ENCODE data around the gene ERGIC3. TPM values are rescaled to one million over a fixed set of nuclear protein-coding genes. Genes with fewer than 3 reads are reported as not detected.

Gene ERGIC3
- total and polyA plus RNA-seq, 10 of the 15 experiments (the other 5 are each of a cell fraction or from before 2014, with no cell fraction given), result 90.4 to 210 (median 139) TPM

GRCh38 chr20:35518955-35519354, 22.9 kb upstream of the ERGIC3 start (continued):
- TF ChIP-seq ATF7 (IDR thresholded peaks at IDR 0.05; ENCODE audit: low read depth) (no peak), IRF4 (IDR thresholded peaks at IDR 0.05; ENCODE audit: low read depth, low read length) (no peak)

- H4K20me1 ChIP-seq (ENCODE audit: control insufficient read depth, insufficient read depth), result no peaks in the 10 kb centered on the region; the same call in 1 of the 2 replicates
- ATAC-seq (peak; percentile 84), FAIRE-seq (peak; percentile 59), DNase-seq (ENCODE audit: low read depth, low spot score) (no peak)
- H3K9ac ChIP-seq (ENCODE audit: control insufficient read depth, insufficient read depth, low read length), result no peak overlapping the region
- in situ Hi-C loops (cut with MboI) (no loop called here), intact Hi-C loops (cut with micrococcal nuclease; ENCODE audit: unreplicated experiment) (loop anchor here (5.0 kb wide), 1 partner anchor 61 kb away; no protein-coding TSS in a partner anchor)
- WGBS (ENCODE audit: insufficient coverage, insufficient replicate concordance, low lambda C conversion rate, missing lambda C conversion rate), result 55% methylated on average over 6 of the region's 6 CpGs
- H3K9me3 ChIP-seq (replicated peaks; ENCODE audit: control insufficient read depth, insufficient read depth, low read length), result no peaks in the 10 kb centered on the region
- ChIA-PET RAD21 (ENCODE audit: unreplicated experiment) (no interaction called here), SMC1A (ENCODE audit: uncharacterized antibody, unreplicated experiment) (no interaction called here), POLR2A (no interaction called here), CTCF (no interaction called here)
- no peak for TF ChIP-seq RB1 (IDR thresholded peaks at IDR 0.05; ENCODE audit: borderline replicate concordance)
- TF ChIP-seq KLF5 (IDR thresholded peaks at IDR 0.05; ENCODE audit: partially characterized antibody), result no peak
- TF ChIP-seq ASH2L (IDR thresholded peaks at IDR 0.05; ENCODE audit: borderline replicate concordance, low read depth), result no peak
- TF ChIP-seq SMC3 (IDR thresholded peaks at IDR 0.05; ENCODE audit: borderline replicate concordance, low read length), result peak; percentile 46
- no peak for TF ChIP-seq EZH2 (IDR thresholded peaks at IDR 0.05; ENCODE audit: borderline replicate concordance, control insufficient read depth, low read depth, low read length)
- TF ChIP-seq RAD21 (IDR thresholded peaks at IDR 0.05; ENCODE audit: insufficient read depth, low read depth, low read length), result peak; percentile 57
- no peak for TF ChIP-seq RUNX3 (IDR thresholded peaks at IDR 0.05; ENCODE audit: low read length)
- TF ChIP-seq, protein P1, sequence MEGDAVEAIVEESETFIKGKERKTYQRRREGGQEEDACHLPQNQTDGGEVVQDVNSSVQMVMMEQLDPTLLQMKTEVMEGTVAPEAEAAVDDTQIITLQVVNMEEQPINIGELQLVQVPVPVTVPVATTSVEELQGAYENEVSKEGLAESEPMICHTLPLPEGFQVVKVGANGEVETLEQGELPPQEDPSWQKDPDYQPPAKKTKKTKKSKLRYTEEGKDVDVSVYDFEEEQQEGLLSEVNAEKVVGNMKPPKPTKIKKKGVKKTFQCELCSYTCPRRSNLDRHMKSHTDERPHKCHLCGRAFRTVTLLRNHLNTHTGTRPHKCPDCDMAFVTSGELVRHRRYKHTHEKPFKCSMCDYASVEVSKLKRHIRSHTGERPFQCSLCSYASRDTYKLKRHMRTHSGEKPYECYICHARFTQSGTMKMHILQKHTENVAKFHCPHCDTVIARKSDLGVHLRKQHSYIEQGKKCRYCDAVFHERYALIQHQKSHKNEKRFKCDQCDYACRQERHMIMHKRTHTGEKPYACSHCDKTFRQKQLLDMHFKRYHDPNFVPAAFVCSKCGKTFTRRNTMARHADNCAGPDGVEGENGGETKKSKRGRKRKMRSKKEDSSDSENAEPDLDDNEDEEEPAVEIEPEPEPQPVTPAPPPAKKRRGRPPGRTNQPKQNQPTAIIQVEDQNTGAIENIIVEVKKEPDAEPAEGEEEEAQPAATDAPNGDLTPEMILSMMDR (IDR thresholded peaks at IDR 0.05 in 2 of 3, conservative IDR thresholded peaks at IDR 0.05 in 1 of 3; ENCODE audit: control insufficient read depth in 2 of 3, extremely low read depth in 1 of 3, insufficient read depth in 1 of 3, low read depth in 3 of 3, low read length in 3 of 3), result peak; percentile 40 to 76 (median 68)
- no peak for TF ChIP-seq YY1 (IDR thresholded peaks at IDR 0.05; ENCODE audit: low read depth, low read length)
- no peak for TF ChIP-seq PML (IDR thresholded peaks at IDR 0.05; ENCODE audit: low read length)
- no peak overlapping the region for H3K27ac ChIP-seq (ENCODE audit: control insufficient read depth, insufficient read depth)
- H3K79me2 ChIP-seq (ENCODE audit: control insufficient read depth, insufficient read depth, low read length), result no peaks in the 10 kb centered on the region
- H3K4me3 ChIP-seq, result no peak overlapping the region
- no TSS peak for BruUV-seq (replicated peaks)
- H3K27me3 ChIP-seq (replicated peaks in 1 of 2; ENCODE audit: control insufficient read depth in 2 of 2, insufficient read depth in 2 of 2, low read length in 1 of 2), result no peaks in the 10 kb centered on the region
- H3K36me3 ChIP-seq (ENCODE audit: control insufficient read depth in 2 of 2, insufficient read depth in 2 of 2, low read length in 1 of 2), result no peaks in the 10 kb centered on the region
- H3K4me2 ChIP-seq (ENCODE audit: control insufficient read depth, insufficient read depth), result no peak overlapping the region
- H3K4me1 ChIP-seq (ENCODE audit: control insufficient read depth, insufficient read depth, low read length), result no peaks in the 10 kb centered on the region
- no peak overlapping the region for H2AFZ ChIP-seq (ENCODE audit: control insufficient read depth, low read depth, low read length)
Observed at GRCh38 chr20:35523298-35523888, 18.5 kb upstream of the ERGIC3 start.

Measured in GM12878 (cell line).